Measurements from ENCODE around the gene MTIF3. TPM values are rescaled to one million over a fixed set of nuclear protein-coding genes. Genes with fewer than 3 reads are reported as not detected.

MTIF3 gene
- total RNA-seq, 1 experiment from 2014 or later = 20.7 TPM

DNA sequence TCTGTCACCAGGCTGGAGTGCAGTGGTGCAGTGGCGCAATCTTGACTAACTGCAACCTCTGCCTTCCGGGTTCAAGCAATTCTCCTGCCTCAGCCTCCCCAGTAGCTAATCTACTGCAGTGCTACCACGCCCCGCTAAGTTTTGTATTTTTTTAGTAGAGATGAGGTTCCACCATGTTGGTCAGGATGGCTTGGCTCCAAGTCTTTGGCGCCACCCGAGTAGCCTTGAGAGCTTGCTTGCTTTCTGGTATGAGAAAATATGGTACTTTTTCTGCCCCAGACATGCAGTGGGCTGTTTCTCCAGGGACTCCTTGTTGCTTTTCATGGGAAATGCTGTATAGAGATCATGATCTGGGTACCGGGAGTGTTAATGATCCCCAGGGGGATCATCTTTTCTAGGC is 60.5 kb downstream of the MTIF3 start:
- Histone ChIP-seq H3K4me1 (ENCODE audit: control insufficient read depth, insufficient read depth, low read length) (no peaks in the 10 kb centered on the region), H3K27ac (ENCODE audit: low read length) (no peak overlapping the region), H3K27me3 (ENCODE audit: control insufficient read depth, insufficient read depth, low read length) (no peaks in the 10 kb centered on the region), H3K9me3 (ENCODE audit: control insufficient read depth, insufficient read depth, low read depth, low read length) (no peaks in the 10 kb centered on the region), H3K4me3 (ENCODE audit: low read depth in 2 of 2, low read length in 2 of 2) (no peak overlapping the region), H3K36me3 (ENCODE audit: control insufficient read depth, insufficient read depth, low read length) (no peaks in the 10 kb centered on the region)
- DNase-seq (ENCODE audit: low read depth, low spot score) (no peak), ATAC-seq (no peak)
- intact Hi-C loops (cut with micrococcal nuclease; ENCODE audit: unreplicated experiment) (loop anchor here (10.0 kb wide), 1 partner anchor 125 kb away; no protein-coding TSS in a partner anchor), in situ Hi-C loops (cut with HindIII; ENCODE audit: low pct_unique_long_range_greater_than_20kb, low sequenced_read_pairs) (no loop called here)
- no peak for TF ChIP-seq POLR2AphosphoS5 (IDR thresholded peaks at IDR 0.05; ENCODE audit: low read depth, low read length)
- BruUV-seq (replicated peaks) = no TSS peak
- ChIA-PET CTCF (no interaction called here), POLR2A (interaction anchor here (0.6 kb wide), 1 partner anchor 591 kb away, joined by 12 read pairs; no protein-coding TSS in a partner anchor)

- Histone ChIP-seq H3K36me3 (ENCODE audit: control insufficient read depth, insufficient read depth, low read length) (no peaks in the 10 kb centered on the region), H3K27me3 (ENCODE audit: control insufficient read depth, insufficient read depth, low read length) (no peaks in the 10 kb centered on the region), H3K27ac (ENCODE audit: low read length) (no peak overlapping the region), H3K4me1 (ENCODE audit: control insufficient read depth, insufficient read depth, low read length) (no peaks in the 10 kb centered on the region), H3K9me3 (ENCODE audit: control insufficient read depth, insufficient read depth, low read depth, low read length) (no peaks in the 10 kb centered on the region), H3K4me3 (ENCODE audit: low read depth in 2 of 2, low read length in 2 of 2) (no peak overlapping the region)
- ChIA-PET CTCF (no interaction called here), POLR2A (no interaction called here)
- intact Hi-C loops (cut with micrococcal nuclease; ENCODE audit: unreplicated experiment) (loop anchor here (10.0 kb wide), 1 partner anchor 127 kb away; no protein-coding TSS in a partner anchor), in situ Hi-C loops (cut with HindIII; ENCODE audit: low pct_unique_long_range_greater_than_20kb, low sequenced_read_pairs) (no loop called here)
- no TSS peak for BruUV-seq (replicated peaks)
- TF ChIP-seq, protein P1, sequence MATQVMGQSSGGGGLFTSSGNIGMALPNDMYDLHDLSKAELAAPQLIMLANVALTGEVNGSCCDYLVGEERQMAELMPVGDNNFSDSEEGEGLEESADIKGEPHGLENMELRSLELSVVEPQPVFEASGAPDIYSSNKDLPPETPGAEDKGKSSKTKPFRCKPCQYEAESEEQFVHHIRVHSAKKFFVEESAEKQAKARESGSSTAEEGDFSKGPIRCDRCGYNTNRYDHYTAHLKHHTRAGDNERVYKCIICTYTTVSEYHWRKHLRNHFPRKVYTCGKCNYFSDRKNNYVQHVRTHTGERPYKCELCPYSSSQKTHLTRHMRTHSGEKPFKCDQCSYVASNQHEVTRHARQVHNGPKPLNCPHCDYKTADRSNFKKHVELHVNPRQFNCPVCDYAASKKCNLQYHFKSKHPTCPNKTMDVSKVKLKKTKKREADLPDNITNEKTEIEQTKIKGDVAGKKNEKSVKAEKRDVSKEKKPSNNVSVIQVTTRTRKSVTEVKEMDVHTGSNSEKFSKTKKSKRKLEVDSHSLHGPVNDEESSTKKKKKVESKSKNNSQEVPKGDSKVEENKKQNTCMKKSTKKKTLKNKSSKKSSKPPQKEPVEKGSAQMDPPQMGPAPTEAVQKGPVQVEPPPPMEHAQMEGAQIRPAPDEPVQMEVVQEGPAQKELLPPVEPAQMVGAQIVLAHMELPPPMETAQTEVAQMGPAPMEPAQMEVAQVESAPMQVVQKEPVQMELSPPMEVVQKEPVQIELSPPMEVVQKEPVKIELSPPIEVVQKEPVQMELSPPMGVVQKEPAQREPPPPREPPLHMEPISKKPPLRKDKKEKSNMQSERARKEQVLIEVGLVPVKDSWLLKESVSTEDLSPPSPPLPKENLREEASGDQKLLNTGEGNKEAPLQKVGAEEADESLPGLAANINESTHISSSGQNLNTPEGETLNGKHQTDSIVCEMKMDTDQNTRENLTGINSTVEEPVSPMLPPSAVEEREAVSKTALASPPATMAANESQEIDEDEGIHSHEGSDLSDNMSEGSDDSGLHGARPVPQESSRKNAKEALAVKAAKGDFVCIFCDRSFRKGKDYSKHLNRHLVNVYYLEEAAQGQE (IDR thresholded peaks at IDR 0.05; ENCODE audit: insufficient read depth in 1 of 2, low read depth in 2 of 2, low read length in 1 of 2) = no peak
- no peak for TF ChIP-seq CTCF (IDR thresholded peaks at IDR 0.05)
- TF ChIP-seq SIN3A (IDR thresholded peaks at IDR 0.05; ENCODE audit: borderline replicate concordance, insufficient read depth, low read depth, low read length) = no peak
- TF ChIP-seq TCF7L2 (IDR thresholded peaks at IDR 0.05; ENCODE audit: low read depth, low read length) = no peak
- no peak for TF ChIP-seq POLR2AphosphoS5 (IDR thresholded peaks at IDR 0.05; ENCODE audit: low read depth, low read length)
- no peak for ATAC-seq
- no peak for DNase-seq (ENCODE audit: low read depth, low spot score)
Measured at GRCh38 chr13:27388241-27388640, 62.1 kb downstream of the MTIF3 start.

Other genes starting within 250 kb of the MTIF3 start
- gene RPL21, start 199.0 kb downstream of the MTIF3 start, total RNA-seq (2021; ENCODE audit: unreplicated experiment) = 702 TPM
- 136 TPM for gene RASL11A, start 179.7 kb downstream of the MTIF3 start, total RNA-seq (2021; ENCODE audit: unreplicated experiment)
- 111 TPM for gene GTF3A, start 25.9 kb downstream of the MTIF3 start, total RNA-seq (2021; ENCODE audit: unreplicated experiment)
- 11.6 TPM for gene LNX2, start 170.0 kb upstream of the MTIF3 start, total RNA-seq (2021; ENCODE audit: unreplicated experiment)
- 75.6 TPM for gene POLR1D, start 171.3 kb upstream of the MTIF3 start, total RNA-seq (2021; ENCODE audit: unreplicated experiment)

All from Panc1 (cell line).